Measurements from ENCODE around the gene TPPP2. TPM values are rescaled to one million over a fixed set of nuclear protein-coding genes. Genes with fewer than 3 reads are reported as not detected.

TPPP2 gene
- total RNA-seq, 1 donor from 2014 or later, result not detected

DNA sequence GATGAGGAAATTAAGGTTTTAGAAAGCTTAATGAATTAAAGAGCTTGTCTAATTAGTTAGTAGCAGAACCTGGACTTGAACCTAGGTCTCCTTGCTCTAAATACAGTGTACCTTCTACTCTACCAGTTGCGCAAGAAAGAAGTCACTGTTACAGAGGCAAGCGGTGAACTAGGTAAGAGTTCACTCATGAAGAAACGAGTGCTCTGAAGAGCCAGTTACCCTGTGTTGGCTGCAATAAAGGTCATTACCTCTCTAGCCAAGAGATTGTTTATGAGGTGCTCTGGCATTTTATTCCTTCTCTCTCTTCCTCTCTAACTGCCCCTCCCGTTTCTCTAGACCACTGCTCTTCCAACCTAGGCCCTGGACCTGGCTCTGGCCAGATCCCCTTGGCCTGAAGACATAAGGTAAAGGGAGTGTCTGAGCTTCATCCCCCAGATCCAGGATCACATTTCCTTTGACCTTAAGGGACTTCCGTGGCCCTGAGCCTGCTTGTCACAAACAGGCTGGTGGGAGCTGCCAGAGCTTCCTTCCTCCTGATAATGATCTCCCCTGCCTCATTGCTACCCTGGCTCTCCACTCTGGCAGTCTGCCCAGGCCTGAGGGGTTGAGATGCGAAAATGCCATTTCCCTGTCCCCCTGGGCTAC is 14.1 kb downstream of the TPPP2 start:
- Mint-ChIP-seq H3K4me3 (ENCODE audit: unreplicated experiment) (no peak overlapping the region), H3K27ac (ENCODE audit: unreplicated experiment) (no peak overlapping the region), H3K4me1 (ENCODE audit: unreplicated experiment) (peaks cover 32% of the 10 kb centered on the region), H3K27me3 (ENCODE audit: unreplicated experiment) (peaks cover 15% of the 10 kb centered on the region), H3K9me3 (ENCODE audit: unreplicated experiment) (no peaks in the 10 kb centered on the region), H3K36me3 (ENCODE audit: unreplicated experiment) (no peaks in the 10 kb centered on the region)
- no peak for DNase-seq (ENCODE audit: extremely low spot score, unreplicated experiment)
- TF ChIP-seq, protein P1, sequence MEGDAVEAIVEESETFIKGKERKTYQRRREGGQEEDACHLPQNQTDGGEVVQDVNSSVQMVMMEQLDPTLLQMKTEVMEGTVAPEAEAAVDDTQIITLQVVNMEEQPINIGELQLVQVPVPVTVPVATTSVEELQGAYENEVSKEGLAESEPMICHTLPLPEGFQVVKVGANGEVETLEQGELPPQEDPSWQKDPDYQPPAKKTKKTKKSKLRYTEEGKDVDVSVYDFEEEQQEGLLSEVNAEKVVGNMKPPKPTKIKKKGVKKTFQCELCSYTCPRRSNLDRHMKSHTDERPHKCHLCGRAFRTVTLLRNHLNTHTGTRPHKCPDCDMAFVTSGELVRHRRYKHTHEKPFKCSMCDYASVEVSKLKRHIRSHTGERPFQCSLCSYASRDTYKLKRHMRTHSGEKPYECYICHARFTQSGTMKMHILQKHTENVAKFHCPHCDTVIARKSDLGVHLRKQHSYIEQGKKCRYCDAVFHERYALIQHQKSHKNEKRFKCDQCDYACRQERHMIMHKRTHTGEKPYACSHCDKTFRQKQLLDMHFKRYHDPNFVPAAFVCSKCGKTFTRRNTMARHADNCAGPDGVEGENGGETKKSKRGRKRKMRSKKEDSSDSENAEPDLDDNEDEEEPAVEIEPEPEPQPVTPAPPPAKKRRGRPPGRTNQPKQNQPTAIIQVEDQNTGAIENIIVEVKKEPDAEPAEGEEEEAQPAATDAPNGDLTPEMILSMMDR (IDR thresholded peaks at IDR 0.05), result no peak

DNA sequence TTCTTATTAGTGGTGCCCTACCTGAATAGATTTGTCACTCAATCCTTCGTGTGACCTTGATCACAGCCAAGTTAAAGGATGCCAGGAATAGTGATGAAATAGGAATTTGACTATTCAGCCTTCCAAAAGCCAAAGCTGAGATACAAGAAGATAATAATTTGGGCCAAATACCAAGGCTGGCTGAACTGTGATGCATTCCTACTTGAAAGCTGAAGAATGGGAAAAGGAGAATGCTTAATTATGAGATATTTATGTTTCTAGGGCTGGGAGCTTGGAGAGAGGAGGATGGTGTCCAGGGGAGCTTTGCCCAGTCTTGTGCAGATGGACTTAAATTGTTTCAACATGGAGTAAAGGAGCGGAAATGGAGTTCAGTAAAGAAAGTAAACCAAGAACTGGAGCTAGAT is 17.4 kb downstream of the TPPP2 start:
- Mint-ChIP-seq H3K4me3 (ENCODE audit: unreplicated experiment) (no peak overlapping the region), H3K27ac (ENCODE audit: unreplicated experiment) (no peak overlapping the region), H3K9me3 (ENCODE audit: unreplicated experiment) (no peaks in the 10 kb centered on the region), H3K27me3 (ENCODE audit: unreplicated experiment) (peaks cover 13% of the 10 kb centered on the region), H3K36me3 (ENCODE audit: unreplicated experiment) (no peaks in the 10 kb centered on the region), H3K4me1 (ENCODE audit: unreplicated experiment) (peaks cover 29% of the 10 kb centered on the region)
- TF ChIP-seq, protein P1 (IDR thresholded peaks at IDR 0.05), result no peak
- no peak for DNase-seq (ENCODE audit: extremely low spot score, unreplicated experiment)

DNA sequence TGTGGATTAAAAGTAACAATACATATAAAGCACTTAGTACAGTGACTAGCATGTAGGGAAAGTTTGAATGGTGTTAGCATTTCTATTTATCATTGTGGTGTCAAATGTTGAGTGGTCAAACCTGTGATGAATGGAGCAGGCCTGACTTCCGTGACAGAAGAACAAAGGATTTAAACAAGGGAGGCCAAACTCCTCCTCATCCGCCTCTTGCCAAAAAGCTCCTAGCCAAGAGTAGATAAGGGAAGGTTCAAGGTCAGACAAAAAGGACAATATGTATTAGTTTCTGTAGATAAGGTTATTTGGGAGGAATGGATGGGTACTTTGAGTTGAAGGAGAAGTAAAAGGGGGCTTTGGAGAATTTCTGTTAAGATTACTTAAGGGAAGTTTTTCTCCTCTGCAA is 18.6 kb downstream of the TPPP2 start:
- Mint-ChIP-seq H3K27ac (ENCODE audit: unreplicated experiment) (no peak overlapping the region), H3K27me3 (ENCODE audit: unreplicated experiment) (peaks cover 10% of the 10 kb centered on the region), H3K9me3 (ENCODE audit: unreplicated experiment) (no peaks in the 10 kb centered on the region), H3K36me3 (ENCODE audit: unreplicated experiment) (no peaks in the 10 kb centered on the region), H3K4me3 (ENCODE audit: unreplicated experiment) (no peak overlapping the region), H3K4me1 (ENCODE audit: unreplicated experiment) (peaks cover 16% of the 10 kb centered on the region)
- no peak for DNase-seq (ENCODE audit: extremely low spot score, unreplicated experiment)
- TF ChIP-seq, protein P1 (IDR thresholded peaks at IDR 0.05), result no peak

DNA sequence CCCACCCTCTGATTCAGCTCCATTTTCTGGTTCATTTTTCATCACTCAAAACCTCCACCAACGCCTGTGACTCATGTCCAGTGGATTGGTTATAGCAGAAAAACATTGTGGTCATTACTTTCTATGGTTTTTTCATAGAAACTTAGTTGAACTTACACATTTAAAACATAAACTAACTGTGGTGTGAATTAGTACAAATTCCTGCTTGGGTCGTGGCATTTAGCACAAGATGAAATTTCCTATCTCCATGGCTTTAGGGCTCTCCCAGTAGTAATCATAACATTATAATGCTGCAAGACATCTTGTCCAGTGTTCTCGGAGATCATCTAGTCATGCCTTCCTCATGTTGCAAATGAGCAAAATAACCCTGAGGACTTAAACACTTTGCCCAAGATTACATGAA is 19.3 kb downstream of the TPPP2 start:
- DNase-seq (ENCODE audit: extremely low spot score, unreplicated experiment), result no peak
- TF ChIP-seq, protein P1 (IDR thresholded peaks at IDR 0.05), result no peak
- no peaks in the 10 kb centered on the region for H3K9me3 Mint-ChIP-seq (ENCODE audit: unreplicated experiment)
- no peak overlapping the region for H3K4me3 Mint-ChIP-seq (ENCODE audit: unreplicated experiment)
- H3K27ac Mint-ChIP-seq (ENCODE audit: unreplicated experiment), result peak overlapping the region; percentile 29
- H3K27me3 Mint-ChIP-seq (ENCODE audit: unreplicated experiment), result peaks cover 9% of the 10 kb centered on the region
- no peaks in the 10 kb centered on the region for H3K36me3 Mint-ChIP-seq (ENCODE audit: unreplicated experiment)
- H3K4me1 Mint-ChIP-seq (ENCODE audit: unreplicated experiment), result peaks cover 13% of the 10 kb centered on the region

DNA sequence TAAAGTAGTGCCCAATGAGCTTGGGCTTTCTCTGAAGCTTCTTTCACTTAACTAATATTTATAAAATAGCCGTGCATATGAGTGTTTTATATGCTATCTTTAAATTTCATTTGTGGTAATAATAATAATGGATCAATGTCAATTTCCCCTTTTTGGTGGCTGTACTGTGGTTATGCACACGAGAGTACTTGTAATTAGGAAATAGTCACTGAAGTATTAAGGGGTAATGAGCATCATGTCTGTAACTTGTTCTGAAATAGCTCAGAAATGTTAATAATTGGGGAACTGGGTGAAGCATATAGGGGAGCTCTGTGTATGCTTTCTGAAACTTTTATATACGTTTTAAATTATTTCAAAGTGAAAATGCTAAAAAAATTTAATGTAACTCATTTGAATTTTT is 20.6 kb downstream of the TPPP2 start:
- no peaks in the 10 kb centered on the region for H3K36me3 Mint-ChIP-seq (ENCODE audit: unreplicated experiment)

More for the DNA sequence above, 20.6 kb downstream of the TPPP2 start:
- no peak overlapping the region for H3K27ac Mint-ChIP-seq (ENCODE audit: unreplicated experiment)
- no peaks in the 10 kb centered on the region for H3K27me3 Mint-ChIP-seq (ENCODE audit: unreplicated experiment)
- TF ChIP-seq, protein P1 (IDR thresholded peaks at IDR 0.05), result no peak
- H3K4me3 Mint-ChIP-seq (ENCODE audit: unreplicated experiment), result no peak overlapping the region
- no peaks in the 10 kb centered on the region for H3K9me3 Mint-ChIP-seq (ENCODE audit: unreplicated experiment)
- DNase-seq (ENCODE audit: extremely low spot score, unreplicated experiment), result no peak
- peaks cover 8% of the 10 kb centered on the region for H3K4me1 Mint-ChIP-seq (ENCODE audit: unreplicated experiment)

Measured in osteocyte (in vitro differentiated cells).